Vagina (tissue), 2 donors: ENCODE data around the gene KRT81.

ENCODE experiments used
- POLR2A ChIP-seq, 2 donors: fragments of 450-650 bp; IDR thresholded peaks; one replicate each; pipeline ENCODE4 v1.6.1; 2017; ENCODE audit warnings: antibody characterized with exemption in 2 of 2, mild to moderate bottlenecking in 2 of 2, moderate library complexity in 2 of 2
- TF ChIP-seq, protein P1 (sequence below), 3 experiments: fragments of 450-650 bp in 2 of 3; fragments of 200-600 bp in 1 of 3; sonication (generic) in 1 of 3; IDR thresholded peaks; one replicate each; pipeline ENCODE4 v1.5.1; 2017 to 2019; ENCODE audit warnings: antibody characterized with exemption in 3 of 3, mild to moderate bottlenecking in 2 of 3, moderate library complexity in 2 of 3

- TF ChIP-seq, protein P1, sequence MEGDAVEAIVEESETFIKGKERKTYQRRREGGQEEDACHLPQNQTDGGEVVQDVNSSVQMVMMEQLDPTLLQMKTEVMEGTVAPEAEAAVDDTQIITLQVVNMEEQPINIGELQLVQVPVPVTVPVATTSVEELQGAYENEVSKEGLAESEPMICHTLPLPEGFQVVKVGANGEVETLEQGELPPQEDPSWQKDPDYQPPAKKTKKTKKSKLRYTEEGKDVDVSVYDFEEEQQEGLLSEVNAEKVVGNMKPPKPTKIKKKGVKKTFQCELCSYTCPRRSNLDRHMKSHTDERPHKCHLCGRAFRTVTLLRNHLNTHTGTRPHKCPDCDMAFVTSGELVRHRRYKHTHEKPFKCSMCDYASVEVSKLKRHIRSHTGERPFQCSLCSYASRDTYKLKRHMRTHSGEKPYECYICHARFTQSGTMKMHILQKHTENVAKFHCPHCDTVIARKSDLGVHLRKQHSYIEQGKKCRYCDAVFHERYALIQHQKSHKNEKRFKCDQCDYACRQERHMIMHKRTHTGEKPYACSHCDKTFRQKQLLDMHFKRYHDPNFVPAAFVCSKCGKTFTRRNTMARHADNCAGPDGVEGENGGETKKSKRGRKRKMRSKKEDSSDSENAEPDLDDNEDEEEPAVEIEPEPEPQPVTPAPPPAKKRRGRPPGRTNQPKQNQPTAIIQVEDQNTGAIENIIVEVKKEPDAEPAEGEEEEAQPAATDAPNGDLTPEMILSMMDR (IDR thresholded peaks at IDR 0.05) = no peak
- TF ChIP-seq POLR2A (IDR thresholded peaks at IDR 0.05) = no peak
These were observed 5.3 kb downstream of the KRT81 start for GRCh38 chr12:52285851-52286530.
